Cerebellar cortex (tissue), 1 donor: Measurements from ENCODE around the gene ZNF74.
"Not testable (repeated sequence)": the region's sequence is repeated elsewhere in the genome, so short reads cannot be mapped to it uniquely, and the experiment has no call there.

Source experiments
- DNase-seq: peaks from one replicate; pipeline ENCODE4 v3.0.0-alpha.2; 2015; ENCODE audit warnings: low spot score

ZNF74 gene

DNA sequence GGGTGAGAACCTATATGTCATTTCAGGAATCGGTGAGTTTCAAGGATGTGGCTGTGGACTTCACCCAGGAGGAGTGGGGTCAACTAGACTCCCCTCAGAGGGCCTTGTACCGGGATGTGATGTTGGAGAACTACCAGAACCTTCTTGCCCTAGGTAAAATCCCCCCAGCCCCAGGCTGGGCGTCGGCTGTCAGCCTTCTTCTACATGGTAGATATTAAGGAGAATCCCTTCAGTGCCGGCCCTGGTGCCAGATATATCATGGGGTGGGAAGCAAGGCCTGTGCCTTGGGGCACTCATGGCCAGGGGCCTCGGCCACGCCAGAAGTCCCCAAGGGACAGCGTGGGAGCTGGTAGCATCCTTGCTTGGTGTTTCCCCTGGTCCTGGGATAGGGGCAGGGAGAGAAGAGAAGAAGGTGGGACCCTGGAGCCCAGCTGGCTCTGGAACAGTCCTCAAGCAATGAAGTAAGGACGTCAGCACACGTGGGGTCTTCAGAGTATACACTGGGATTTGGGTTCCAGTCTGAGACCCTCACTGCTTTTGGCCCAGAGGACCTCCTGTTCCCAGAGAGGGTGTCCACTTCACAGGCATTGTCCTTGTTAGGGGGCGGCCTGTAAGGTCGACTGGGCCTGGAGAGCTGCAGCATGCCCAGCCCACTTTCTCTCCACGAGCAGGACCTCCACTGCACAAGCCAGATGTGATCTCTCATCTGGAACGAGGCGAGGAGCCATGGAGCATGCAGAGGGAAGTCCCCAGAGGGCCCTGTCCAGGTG lies 6.8 kb downstream of the ZNF74 start:
- no peak for DNase-seq

DNA sequence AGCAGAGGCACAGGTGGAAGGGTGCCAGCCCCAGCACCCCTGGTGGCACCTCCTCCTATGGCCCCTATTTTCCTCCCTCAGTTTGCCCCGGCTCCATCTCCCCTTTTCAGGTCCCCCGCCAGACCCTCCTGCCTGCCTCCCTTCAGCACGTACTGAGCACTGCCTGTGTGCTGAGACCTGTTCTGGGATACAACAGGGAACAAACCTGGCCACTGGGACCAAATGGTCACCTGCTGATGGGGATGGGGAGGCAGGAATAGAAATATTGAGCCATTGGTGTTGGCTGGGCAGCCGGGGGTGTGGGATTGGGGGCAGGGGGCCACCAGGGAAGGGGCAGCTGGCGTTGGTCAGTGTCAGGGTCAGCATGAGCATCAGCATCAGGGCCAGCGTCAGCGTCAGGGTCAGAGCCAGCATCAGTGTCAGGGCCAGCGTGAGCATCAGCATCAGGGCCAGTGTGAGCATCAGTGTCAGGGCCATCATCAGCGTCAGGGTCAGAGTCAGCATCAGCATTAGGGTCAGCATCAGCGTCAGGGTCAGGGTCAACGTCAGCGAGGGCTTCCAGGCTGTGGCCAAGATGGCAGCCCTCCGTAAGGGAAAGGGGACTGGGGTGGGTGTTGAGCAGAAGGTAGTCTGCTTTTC lies 7.5 kb downstream of the ZNF74 start:
- no peak for DNase-seq

DNA sequence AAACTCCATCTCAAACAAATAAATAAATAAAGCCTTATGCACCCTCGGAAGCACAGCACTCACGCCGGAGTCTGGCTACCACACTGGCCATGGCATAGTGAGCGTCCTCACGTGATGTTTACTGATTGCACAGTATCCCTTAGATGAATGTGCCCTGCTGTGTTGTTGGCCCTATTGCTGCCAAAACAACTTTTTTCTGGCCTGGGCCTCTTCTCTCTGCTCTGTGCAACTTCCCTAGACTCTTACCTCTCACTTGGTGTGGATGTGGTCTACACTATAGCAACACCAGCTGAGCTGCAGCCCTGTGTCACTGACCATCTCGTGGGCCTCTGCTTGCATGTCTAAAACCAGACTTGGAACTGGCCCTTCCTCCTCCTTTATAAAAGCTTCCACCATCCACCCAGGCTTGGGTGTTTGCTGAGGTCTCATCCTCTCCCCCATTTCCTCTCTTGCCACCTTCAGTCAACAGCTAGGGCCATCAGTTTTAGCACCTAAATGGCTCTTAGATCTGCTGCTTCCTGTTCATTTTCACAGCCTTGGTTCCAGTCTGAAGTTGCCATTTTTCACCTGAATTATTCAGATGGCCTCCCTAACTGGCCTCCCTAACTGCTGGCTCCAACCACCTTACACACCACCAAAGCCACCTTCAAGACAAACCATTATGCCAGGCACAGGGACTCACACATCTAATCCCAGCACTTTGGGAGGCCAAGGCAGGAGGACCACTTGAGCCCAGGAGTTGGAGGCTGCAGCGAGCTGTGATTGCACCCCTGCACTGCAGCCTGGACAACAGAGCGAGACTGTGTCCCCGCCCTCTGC lies 9.2 kb downstream of the ZNF74 start:
- no peak for DNase-seq

DNA sequence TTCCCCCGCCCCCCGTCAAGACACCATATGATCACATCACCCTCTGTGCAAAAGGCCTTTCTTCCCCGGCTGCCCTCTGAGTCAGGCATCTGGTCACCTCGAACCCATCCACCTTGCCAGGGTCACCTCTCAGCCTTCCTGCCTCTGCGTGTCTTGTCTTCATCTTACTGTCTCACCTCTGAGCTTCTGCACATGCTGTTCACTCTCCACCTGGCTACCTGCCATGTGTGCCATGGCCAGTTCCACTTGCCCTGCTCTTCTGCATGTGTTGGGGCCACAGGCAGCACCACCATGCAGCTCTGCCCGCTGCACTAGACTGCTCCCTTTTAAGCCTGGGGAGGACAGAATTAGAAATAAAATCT lies 9.8 kb downstream of the ZNF74 start:
- DNase-seq: no peak

DNA sequence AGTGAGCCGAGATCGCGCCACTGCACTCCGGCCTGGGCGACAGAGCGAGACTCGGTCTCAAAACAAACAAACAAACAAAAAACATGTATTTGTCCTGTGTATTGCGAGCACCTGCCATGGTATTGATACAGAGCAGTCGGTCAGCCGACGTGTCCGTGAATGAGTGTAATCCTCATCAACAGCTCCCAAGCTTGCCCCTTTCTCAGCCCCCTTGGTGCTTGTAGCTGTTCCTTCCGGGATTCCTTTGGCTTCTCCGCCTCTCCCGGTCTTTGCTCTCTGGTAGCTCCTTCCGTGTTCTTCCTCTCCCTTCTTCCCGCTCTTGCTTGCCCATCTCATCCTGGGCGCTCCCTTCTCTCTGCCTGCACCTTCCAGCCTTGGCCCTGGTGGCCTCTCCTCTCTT lies 10.9 kb downstream of the ZNF74 start:
- DNase-seq: no peak

DNA sequence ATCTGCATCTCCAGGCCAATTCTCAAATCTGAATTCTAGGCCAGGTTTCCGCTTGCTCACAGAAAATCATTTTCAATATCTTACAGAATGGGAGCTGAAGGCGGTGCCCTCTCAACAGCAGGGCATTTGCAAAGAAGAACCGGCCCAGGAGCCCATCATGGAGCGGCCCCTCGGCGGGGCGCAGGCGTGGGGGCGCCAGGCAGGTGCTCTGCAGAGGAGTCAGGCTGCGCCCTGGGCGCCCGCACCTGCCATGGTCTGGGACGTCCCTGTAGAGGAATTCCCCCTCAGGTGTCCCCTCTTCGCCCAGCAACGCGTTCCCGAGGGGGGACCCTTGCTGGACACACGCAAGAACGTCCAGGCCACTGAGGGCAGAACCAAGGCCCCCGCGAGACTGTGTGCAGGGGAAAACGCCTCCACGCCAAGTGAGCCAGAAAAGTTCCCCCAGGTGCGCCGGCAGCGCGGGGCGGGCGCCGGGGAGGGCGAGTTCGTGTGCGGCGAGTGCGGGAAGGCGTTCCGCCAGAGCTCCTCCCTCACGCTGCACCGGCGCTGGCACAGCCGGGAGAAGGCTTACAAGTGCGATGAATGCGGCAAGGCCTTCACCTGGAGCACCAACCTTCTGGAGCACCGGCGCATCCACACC lies 11.5 kb downstream of the ZNF74 start:
- DNase-seq: no peak

DNA sequence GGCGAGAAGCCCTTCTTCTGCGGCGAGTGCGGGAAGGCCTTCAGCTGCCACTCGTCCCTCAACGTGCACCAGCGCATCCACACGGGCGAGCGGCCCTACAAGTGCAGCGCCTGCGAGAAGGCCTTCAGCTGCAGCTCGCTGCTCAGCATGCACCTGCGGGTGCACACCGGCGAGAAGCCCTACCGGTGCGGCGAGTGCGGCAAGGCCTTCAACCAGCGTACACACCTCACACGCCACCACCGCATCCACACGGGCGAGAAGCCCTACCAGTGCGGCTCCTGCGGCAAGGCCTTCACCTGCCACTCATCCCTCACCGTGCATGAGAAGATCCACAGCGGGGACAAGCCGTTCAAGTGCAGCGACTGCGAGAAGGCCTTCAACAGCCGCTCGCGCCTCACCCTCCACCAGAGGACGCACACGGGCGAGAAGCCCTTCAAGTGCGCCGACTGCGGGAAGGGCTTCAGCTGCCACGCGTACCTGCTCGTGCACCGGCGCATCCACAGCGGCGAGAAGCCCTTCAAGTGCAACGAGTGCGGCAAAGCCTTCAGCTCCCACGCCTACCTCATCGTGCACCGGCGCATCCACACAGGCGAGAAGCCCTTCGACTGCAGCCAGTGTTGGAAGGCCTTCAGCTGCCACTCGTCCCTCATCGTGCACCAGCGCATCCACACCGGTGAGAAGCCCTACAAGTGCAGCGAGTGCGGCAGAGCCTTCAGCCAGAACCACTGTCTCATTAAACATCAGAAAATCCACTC lies 12.2 kb downstream of the ZNF74 start:
- DNase-seq: no peak

DNA sequence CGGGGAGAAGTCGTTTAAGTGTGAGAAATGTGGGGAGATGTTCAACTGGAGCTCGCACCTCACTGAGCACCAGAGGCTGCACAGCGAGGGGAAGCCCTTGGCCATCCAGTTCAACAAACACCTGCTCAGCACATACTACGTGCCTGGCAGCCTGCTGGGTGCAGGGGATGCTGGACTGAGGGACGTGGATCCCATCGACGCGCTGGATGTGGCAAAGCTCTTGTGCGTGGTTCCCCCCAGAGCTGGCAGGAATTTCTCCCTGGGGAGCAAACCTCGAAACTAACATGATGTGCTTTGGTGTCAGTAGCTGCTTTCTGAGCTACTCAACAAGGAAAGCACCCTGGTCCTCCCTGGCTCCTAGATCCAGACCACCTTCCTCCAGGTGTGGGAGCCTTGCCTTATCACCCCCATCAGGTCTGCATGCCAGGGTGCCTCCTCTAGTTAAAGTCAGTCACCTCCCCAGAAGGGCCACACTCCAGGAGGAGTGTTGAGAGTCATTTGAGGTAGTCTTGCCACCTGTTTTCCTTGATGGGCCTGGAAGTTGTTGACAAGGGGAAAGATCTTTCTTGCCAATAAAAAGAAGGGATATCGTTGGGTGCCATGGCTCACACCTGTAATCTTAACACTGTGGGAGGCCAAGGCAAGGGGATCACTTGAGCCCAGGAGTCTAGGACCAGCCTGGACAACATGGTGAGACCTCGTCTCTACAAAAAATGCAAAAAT lies 12.9 kb downstream of the ZNF74 start:
- DNase-seq: no peak

DNA sequence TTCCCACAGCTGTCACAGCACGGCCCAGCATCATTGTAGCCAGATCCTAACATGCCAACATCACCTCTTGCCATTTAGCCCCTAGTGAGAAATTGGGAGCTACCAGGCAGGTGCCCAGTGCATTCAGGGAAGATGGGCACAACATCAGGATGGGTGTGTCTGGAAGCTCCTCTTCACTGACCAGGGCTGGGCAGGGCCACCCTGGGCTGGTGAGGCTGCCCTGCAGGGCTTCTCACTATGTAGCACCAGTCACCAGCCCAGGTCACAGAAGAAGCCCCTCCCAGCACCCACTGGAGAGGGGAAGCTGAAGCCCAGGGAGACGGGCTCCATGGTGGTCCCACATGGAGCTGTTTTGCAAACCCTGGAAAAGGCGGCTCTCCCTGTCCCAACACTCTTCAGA lies 13.9 kb downstream of the ZNF74 start:
- DNase-seq: no peak

DNA sequence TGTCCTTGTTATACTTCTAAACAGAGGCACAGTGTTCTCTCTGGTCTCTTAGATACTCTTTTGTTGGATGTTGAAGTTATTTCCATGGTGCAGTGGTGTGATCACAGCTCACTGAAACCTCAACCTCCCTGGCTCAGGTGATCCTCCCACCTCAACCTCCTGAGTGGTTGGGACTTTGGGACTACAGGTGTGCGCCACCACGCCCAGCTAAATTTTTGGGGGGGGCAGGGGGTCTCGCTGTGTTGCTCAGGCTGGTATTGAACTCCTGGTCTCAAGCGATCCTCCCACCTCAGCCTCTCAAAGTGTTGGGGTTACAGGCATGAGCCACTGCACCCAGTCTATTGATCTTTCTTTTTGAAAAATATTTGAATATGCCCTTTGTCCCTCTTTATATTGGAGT lies 14.9 kb downstream of the ZNF74 start:
- DNase-seq: no peak

DNA sequence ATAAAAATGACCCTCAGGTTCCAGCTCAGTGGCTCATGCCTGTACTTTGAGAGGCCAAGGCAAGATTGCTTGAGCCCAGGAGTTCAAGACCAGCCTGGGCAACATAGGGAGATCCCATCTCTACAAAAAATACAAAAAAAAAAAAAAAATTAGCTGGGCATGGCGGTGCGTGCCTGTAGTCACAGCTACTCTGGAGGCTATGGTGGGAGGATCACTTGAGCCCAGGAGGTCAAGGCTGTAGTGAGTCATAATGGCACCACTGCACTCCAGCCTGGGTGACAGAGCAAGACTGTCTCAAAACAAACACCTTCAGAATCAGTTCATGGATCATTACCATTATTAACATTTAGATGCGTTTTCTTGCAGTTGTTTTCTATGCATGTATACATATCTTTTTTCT lies 15.4 kb downstream of the ZNF74 start:
- DNase-seq: not testable (repeated sequence)

DNA sequence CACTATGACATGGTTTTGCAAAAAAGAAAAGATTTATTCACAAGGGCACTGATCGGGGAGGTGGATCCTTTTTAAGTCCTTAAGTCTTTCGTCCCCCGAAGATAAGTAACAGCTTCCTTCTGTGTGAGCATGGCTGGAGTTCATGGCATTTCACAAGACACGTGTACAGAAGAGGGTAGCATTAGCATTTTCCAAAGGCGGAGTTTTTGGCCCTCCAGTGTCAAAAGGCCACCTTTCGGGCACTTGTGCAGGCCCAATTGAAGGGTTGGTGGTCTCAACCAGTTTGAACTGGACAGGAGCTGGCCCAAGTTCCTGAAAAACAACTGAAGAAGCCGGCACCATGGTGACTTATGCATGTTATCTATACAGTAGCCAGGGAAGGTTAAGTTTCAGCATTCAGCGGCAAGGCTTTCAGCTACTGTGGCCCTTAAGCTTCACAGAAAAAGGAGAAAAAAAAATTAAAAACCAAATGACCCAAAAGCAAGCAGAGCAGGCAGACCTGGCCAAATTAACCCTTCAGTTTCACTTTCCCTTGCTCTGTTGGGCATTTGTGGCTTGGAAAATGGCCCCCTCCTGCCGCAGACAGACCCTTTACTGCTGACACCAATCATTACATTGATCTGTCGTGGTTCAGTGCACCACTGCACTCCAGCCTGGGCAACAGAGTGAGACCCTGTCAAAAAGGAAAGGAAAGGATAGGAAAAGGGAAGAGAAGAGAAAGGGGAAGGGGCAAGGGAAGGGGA lies 18.7 kb downstream of the ZNF74 start:
- DNase-seq: no peak

DNA sequence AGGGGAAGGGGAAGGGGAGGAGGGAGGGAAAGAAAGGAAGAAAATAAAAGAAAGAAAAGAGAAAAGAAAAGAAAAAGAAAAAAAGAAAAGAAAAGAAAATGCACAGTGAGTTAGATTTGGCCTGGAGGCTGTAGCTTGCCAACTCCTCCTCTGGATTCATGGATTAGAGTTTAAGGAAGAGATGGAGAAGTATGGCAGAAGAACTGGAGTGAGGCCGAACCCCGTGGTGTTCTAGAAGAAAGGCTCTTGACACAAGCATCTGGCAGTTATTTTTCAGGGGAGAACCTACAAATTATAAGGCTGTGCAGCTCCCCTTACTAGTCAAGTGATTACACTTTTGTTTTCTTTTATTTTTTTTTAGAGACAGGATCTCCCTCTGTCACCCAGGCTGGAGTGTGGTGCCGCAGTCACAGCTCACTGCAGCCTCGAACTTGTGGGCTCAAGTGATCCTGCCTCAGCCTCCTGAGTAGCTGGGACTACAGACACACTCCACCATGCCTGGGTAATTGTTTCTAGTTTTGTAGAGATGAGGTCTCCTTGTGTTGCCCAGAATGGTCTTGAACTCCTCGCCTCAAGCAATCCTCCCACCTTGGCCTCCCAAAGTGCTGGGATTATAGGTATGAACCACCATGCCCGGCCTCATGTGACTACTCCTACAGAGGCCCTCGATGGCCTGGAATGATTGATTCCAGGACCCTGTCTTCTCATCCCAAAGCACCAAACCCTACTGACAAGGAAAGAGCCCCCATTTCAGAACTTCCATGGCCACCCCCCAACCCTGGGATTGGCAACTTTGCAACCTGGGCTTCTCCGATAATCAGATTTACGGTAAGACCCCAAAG lies 19.5 kb downstream of the ZNF74 start:
- DNase-seq: no peak

DNA sequence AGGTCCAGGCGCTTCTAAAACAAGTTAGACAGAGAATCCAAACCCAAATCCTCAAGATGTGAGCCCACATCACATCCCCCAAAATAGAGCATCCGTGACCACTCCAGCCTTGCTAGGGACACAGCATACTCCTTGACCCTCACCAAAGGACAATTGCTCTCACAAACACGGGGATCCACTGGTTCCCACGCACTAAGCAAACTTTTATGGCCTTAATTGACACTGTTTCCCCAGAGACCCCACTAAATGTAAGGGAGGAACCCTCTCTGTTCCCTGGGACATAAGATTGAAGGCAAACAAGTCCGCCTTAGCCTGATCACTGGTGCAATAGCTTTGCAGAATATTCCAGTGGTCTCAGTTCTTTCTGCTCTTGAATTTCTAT lies 20.1 kb downstream of the ZNF74 start:
- no peak for DNase-seq

DNA sequence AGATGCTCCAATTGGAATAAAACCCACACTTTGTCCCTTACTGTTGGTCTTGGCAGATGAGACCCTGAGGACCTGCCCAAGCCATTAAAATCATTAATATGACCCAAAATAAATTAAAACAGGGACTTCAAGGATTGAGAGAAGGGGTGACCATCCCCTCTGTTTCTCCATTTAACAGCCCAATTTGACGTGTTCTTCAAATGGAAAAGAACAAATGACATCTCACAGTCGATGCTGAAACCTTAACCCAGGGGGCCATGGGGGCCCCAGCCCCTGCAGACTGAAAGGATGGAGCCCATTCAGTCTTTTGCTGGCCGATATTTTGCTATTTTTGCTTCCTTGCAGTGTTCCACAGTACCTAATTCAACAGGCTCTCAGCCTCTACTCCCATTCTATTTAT lies 20.5 kb downstream of the ZNF74 start:
- DNase-seq: no peak

DNA sequence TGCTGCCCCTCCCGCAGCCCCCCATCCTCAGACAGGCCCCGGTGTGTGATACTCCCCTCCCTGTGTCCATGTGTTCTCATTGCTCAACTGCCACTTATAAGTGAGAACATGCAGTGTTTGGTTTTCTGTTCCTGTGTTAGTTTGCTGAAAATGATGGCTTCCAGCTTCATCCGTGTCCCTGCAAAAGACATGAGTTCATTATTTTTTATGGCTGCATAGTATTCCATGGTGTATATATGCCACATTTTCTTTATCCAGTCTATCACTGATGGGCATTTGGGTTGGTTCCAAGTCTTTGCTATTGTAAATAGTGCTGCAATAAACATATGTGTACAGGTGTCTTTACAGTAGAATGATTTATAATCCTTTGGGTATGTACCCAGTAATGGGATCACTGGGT lies 21.3 kb downstream of the ZNF74 start:
- DNase-seq: not testable (repeated sequence)

DNA sequence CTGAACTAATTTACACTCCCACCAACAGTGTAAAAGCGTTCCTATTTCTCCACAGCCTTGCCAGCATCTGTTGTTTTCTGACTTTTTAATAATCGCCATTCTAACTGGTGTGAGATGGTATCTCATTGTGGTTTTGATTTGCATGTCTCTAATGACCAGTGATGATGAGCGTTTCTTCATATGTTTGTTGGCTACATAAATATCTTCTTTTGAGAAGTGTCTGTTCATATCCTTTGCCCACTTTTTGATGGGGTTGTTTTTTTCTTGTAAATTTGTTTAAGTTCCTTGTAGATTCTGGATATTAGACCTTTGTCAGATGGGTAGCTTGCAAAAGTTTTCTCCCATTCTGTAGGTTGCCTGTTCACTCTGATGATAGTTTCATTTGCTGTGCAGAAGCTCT lies 21.7 kb downstream of the ZNF74 start:
- DNase-seq: not testable (repeated sequence)

DNA sequence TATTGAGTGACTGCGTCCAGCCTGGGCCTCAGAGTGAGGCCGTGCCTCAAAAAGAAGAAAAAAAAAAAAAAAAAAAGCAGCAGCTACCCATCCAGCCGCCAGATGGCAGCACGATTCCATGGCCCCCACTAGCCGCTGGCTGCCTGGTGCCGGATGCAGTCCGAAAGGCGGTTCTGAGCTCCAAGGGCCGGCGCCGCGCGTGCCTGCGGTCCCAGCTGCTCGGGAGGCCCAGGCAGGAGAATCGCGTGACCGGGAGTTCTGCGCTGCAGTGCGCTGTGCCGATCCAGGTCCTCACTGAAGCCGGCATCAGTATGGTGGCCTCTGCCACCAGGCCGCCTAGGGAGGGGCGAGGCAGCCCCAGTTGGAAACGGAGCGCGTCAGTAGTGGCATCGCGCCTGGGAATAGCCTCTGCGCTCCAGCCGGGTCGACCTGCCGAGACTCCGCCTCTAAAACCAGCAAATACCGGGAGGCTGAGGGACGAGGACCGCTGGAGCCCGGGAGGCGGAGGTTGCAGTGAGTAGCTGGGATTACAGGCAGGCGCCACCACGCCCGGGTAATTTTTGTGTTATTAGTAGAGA lies 24.3 kb downstream of the ZNF74 start:
- peak; percentile 82 for DNase-seq

DNA sequence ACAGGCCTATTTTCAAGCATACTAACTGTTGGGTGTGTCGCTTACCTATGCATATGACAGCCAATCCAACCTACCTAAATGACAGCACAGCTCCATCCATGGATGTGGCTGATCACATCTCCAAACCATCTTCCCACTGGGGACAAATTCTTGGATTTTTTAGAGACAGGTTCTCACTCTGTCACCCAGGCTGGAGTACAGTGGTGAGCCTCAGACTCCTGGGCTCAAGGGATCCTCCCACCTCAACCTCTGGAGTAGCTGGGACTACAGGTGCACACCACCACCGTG lies 25.7 kb downstream of the ZNF74 start:
- no peak for DNase-seq
